Stimulated activated CD8-positive, alpha-beta memory T cell treated with anti-CD3 and anti-CD28 coated beads, Interleukin-15, amount 100 ng/mL, for 48 hours (primary cell): ENCODE results near the gene RFFL.
"Not testable (repeated sequence)": the region's sequence is repeated elsewhere in the genome, so short reads cannot be mapped to it uniquely, and the experiment has no call there.

ENCODE experiments used
- DNase-seq, 2 donors: peaks; one replicate each; pipeline ENCODE4 v3.0.0-alpha.2; 2020; ENCODE audit warnings: low read depth in 2 of 2

RFFL gene

GRCh38 chr17:35063514-35064223 is at the start of gene RFFL:
Gene RFFL (minus strand): TSS chr17:35063707. CDS start chr17:35026553, 37,154 bp downstream.
- peak; percentile 80 to 85 for DNase-seq

GRCh38 chr17:35110791-35111190 is 47.3 kb upstream of the RFFL start:
- DNase-seq: not testable (repeated sequence)

- no peak for DNase-seq
Measured at GRCh38 chr17:35104844-35105450, 41.4 kb upstream of the RFFL start.

GRCh38 chr17:35103271-35103670 is 39.8 kb upstream of the RFFL start:
- no peak for DNase-seq

GRCh38 chr17:35101725-35102124 is 38.2 kb upstream of the RFFL start:
- DNase-seq: no peak

- DNase-seq: no peak
Measured at GRCh38 chr17:35101036-35101435, 37.5 kb upstream of the RFFL start.

- DNase-seq: no peak
Measured at GRCh38 chr17:35099908-35100307, 36.4 kb upstream of the RFFL start.

GRCh38 chr17:35097776-35098175 is 34.3 kb upstream of the RFFL start:
- DNase-seq: no peak

GRCh38 chr17:35095741-35096140 is 32.2 kb upstream of the RFFL start:
- DNase-seq: no peak

GRCh38 chr17:35094902-35095301 is 31.4 kb upstream of the RFFL start:
- DNase-seq: no peak

GRCh38 chr17:35090707-35091106 is 27.2 kb upstream of the RFFL start:
- DNase-seq: not testable (repeated sequence)

- DNase-seq: peak; percentile 33 to 39
Measured at GRCh38 chr17:35089586-35090296, 26.2 kb upstream of the RFFL start.

- DNase-seq: peak; percentile 85 to 90
Measured at GRCh38 chr17:35088881-35089585, 25.5 kb upstream of the RFFL start.

- no peak for DNase-seq
Measured at GRCh38 chr17:35088356-35088880, 24.9 kb upstream of the RFFL start.

- DNase-seq: no peak
Measured at GRCh38 chr17:35087731-35088355, 24.3 kb upstream of the RFFL start.

- DNase-seq: no peak
Measured at GRCh38 chr17:35086931-35087573, 23.5 kb upstream of the RFFL start.

GRCh38 chr17:35086164-35086563 is 22.7 kb upstream of the RFFL start:
- DNase-seq: no peak

- no peak for DNase-seq
Measured at GRCh38 chr17:35084987-35085386, 21.5 kb upstream of the RFFL start.

- no peak for DNase-seq
Measured at GRCh38 chr17:35083071-35083470, 19.6 kb upstream of the RFFL start.

- DNase-seq: no peak
Measured at GRCh38 chr17:35082073-35082657, 18.7 kb upstream of the RFFL start.

- no peak for DNase-seq
Measured at GRCh38 chr17:35081638-35082037, 18.1 kb upstream of the RFFL start.
